GM19239 (cell line): ENCODE measurements around the gene ATG4A.
A peak's percentile ranks its signal among the peaks of the same experiment; 100 is the strongest.

Experiments
- DNase-seq: peaks from one replicate; pipeline ENCODE4 v3.0.0; 2011; ENCODE audit warnings: low spot score; ENCODE audit not compliant: insufficient read length
- FAIRE-seq: peaks from 2 replicates; lab custom pipeline; 2011; peaks lifted over from hg19 to GRCh38; lab: Jason Lieb, UNC

Gene ATG4A

GRCh38 chrX:108117988-108118387 lies 26.4 kb downstream of the ATG4A start:
- FAIRE-seq: no peak
- no peak for DNase-seq

GRCh38 chrX:108121291-108121690 lies 29.7 kb downstream of the ATG4A start:
- no peak for DNase-seq
- FAIRE-seq: no peak

- FAIRE-seq (no peak), DNase-seq (no peak)
Measured at GRCh38 chrX:108122748-108123147, 31.2 kb downstream of the ATG4A start.

GRCh38 chrX:108123591-108124366 lies 32.2 kb downstream of the ATG4A start:
- FAIRE-seq (peak; percentile 67), DNase-seq (no peak)

GRCh38 chrX:108126661-108127060 lies 35.1 kb downstream of the ATG4A start:
- DNase-seq (no peak), FAIRE-seq (no peak)

GRCh38 chrX:108127152-108127551 lies 35.6 kb downstream of the ATG4A start:
- FAIRE-seq: no peak

GRCh38 chrX:108130889-108131288 lies 39.3 kb downstream of the ATG4A start:
- FAIRE-seq: no peak

More at GRCh38 chrX:108127152-108127551, 35.6 kb downstream of the ATG4A start:
- no peak for DNase-seq

GRCh38 chrX:108131471-108131870 lies 39.9 kb downstream of the ATG4A start:
- DNase-seq (no peak), FAIRE-seq (no peak)

More at GRCh38 chrX:108130889-108131288, 39.3 kb downstream of the ATG4A start:
- DNase-seq: no peak

- no peak for FAIRE-seq
- no peak for DNase-seq
Measured at GRCh38 chrX:108132034-108132433, 40.5 kb downstream of the ATG4A start.

- no peak for FAIRE-seq
Measured at GRCh38 chrX:108132876-108133275, 41.3 kb downstream of the ATG4A start.

GRCh38 chrX:108134724-108135123 lies 43.1 kb downstream of the ATG4A start:
- no peak for DNase-seq
- no peak for FAIRE-seq

More at GRCh38 chrX:108132876-108133275, 41.3 kb downstream of the ATG4A start:
- no peak for DNase-seq

- FAIRE-seq (no peak), DNase-seq (no peak)
Measured at GRCh38 chrX:108138814-108139702, 47.5 kb downstream of the ATG4A start.

- no peak for DNase-seq
- peak; percentile 79 for FAIRE-seq
Measured at GRCh38 chrX:108148524-108148923, 56.9 kb downstream of the ATG4A start.

- no peak for DNase-seq
- FAIRE-seq: no peak
Measured at GRCh38 chrX:108156082-108156481, 64.5 kb downstream of the ATG4A start.

- no peak for FAIRE-seq
- no peak for DNase-seq
Measured at GRCh38 chrX:108156934-108157466, 65.4 kb downstream of the ATG4A start.

- DNase-seq: no peak
- no peak for FAIRE-seq
Measured at GRCh38 chrX:108157628-108158027, 66.0 kb downstream of the ATG4A start.

GRCh38 chrX:108159028-108159670 lies 67.6 kb downstream of the ATG4A start:
- DNase-seq: no peak
- FAIRE-seq: no peak

GRCh38 chrX:108160309-108160708 lies 68.7 kb downstream of the ATG4A start:
- FAIRE-seq (no peak), DNase-seq (no peak)

- DNase-seq (no peak), FAIRE-seq (no peak)
Measured at GRCh38 chrX:108162265-108162664, 70.7 kb downstream of the ATG4A start.

GRCh38 chrX:108163333-108164082 lies 71.9 kb downstream of the ATG4A start:
- FAIRE-seq: no peak
- DNase-seq: no peak
